Measurements from ENCODE around the gene BMF. TPM values are rescaled to one million over a fixed set of nuclear protein-coding genes. Genes with fewer than 3 reads are reported as not detected.

The BMF gene
- total RNA-seq, 1 donor from 2014 or later, result 153 TPM

DNA sequence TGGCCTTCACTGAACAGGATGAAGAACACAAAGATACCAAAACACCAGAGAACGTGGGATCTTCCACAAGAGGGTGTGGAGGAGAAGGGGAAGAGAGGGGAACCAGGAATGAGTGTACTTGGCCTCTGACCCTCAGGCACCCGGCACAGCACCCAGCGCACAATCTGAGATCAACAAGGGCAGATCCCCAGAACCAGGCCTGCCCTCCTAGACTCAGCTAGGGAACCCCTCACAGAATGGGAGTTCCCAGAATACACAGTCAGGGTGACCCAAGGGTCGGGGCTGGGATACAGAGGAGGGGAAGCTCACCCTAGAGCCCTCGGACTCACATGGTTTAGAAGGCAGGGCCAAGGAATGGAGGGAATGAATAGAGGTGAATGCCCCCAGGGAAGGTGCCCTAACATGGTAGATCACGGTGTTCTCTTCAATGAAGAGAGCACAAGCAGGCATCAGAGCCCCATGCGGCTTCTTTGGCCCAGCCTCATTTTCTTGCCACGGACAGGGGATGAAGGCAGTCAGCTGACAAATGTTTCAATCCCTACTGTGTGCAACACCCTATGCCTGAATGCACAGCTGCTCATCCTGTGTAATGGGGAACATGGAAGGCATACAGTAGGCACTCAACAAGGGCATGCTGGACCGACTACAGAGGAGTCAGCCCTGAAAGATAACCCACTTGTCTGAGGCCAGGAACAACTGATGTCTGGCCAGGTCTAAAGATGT lies 13.1 kb downstream of the BMF start:
- TF ChIP-seq, protein P1, sequence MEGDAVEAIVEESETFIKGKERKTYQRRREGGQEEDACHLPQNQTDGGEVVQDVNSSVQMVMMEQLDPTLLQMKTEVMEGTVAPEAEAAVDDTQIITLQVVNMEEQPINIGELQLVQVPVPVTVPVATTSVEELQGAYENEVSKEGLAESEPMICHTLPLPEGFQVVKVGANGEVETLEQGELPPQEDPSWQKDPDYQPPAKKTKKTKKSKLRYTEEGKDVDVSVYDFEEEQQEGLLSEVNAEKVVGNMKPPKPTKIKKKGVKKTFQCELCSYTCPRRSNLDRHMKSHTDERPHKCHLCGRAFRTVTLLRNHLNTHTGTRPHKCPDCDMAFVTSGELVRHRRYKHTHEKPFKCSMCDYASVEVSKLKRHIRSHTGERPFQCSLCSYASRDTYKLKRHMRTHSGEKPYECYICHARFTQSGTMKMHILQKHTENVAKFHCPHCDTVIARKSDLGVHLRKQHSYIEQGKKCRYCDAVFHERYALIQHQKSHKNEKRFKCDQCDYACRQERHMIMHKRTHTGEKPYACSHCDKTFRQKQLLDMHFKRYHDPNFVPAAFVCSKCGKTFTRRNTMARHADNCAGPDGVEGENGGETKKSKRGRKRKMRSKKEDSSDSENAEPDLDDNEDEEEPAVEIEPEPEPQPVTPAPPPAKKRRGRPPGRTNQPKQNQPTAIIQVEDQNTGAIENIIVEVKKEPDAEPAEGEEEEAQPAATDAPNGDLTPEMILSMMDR (IDR thresholded peaks at IDR 0.05; ENCODE audit: unreplicated experiment), result no peak
- Mint-ChIP-seq H3K36me3 (ENCODE audit: low read depth, unreplicated experiment) (peaks cover 46% of the 10 kb centered on the region), H3K27me3 (ENCODE audit: unreplicated experiment) (peaks cover 7% of the 10 kb centered on the region), H3K4me1 (ENCODE audit: unreplicated experiment) (peaks cover 90% of the 10 kb centered on the region), H3K9me3 (ENCODE audit: unreplicated experiment) (no peaks in the 10 kb centered on the region), H3K4me3 (ENCODE audit: unreplicated experiment) (peak overlapping the region; percentile 85), H3K27ac (ENCODE audit: unreplicated experiment) (peak overlapping the region; percentile 94)
- DNase-seq (ENCODE audit: low spot score), result no peak

DNA sequence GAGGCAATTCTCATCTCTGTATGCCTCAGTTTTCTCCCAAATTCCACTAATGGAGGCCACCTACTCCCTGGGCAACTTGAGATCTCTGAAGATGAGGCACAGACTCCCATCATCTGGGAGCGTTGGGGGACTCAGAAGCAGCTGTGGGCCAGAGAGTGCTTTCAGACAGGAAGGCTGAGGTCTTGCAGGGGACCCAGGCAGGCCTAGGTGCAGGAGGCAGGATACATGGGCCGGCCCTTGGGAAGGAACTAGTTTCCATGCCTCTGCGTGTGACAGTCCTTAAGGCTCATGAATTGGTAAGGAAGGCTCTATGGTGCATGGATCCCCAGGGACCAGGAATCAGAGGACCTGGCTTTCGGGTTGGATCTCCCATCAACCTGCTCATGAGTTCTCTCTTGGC lies 14.5 kb downstream of the BMF start:
- peaks cover 52% of the 10 kb centered on the region for H3K36me3 Mint-ChIP-seq (ENCODE audit: low read depth, unreplicated experiment)
- DNase-seq (ENCODE audit: low spot score), result no peak
- TF ChIP-seq, protein P1 (IDR thresholded peaks at IDR 0.05; ENCODE audit: unreplicated experiment), result no peak
- H3K27ac Mint-ChIP-seq (ENCODE audit: unreplicated experiment), result no peak overlapping the region
- no peak overlapping the region for H3K4me3 Mint-ChIP-seq (ENCODE audit: unreplicated experiment)
- H3K27me3 Mint-ChIP-seq (ENCODE audit: unreplicated experiment), result peaks cover 7% of the 10 kb centered on the region
- peaks cover 92% of the 10 kb centered on the region for H3K4me1 Mint-ChIP-seq (ENCODE audit: unreplicated experiment)
- H3K9me3 Mint-ChIP-seq (ENCODE audit: unreplicated experiment), result no peaks in the 10 kb centered on the region

DNA sequence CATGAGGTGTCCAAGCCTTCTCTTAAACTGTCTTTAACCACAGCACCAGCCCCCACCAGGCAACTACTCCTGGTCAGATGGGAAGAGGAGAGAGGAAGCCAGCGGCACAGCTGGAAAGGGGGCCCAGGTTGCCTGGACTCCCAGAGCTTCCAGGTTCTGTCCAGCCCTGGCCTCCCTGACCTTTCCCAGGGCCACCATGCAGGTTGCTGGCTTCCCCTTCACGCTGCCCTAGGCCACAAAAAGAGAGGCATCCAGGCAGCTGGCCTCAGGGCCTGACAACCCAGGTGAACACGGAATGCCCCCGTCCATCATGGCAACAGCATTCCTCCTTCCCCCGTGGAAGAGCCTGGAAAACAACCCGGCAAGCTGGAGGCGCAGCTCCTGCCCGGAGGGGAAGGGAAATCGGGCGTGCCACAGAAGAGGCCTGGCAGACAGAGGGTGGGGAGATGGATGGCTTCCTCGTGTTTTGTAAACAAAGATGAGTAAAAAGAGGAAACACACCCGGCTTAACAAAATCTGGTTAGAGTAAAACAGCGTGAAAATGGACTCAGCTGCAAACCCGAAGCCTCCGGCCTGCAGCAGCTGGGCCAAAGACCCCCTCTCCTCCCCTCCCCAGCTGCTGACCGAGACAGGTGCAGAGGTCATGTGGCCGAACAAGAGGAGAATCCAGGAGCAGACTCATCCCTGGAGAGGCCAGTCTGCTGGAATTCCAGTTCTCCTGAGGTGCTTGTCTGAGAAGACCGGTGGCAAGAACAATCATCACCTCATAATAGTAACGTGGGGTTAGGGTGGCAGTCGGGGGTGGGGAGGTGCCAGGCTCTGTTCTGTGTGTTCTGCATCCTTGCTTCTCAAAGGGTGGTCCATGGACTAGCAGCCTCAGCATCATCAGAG lies 15.5 kb downstream of the BMF start:
- TF ChIP-seq, protein P1 (IDR thresholded peaks at IDR 0.05; ENCODE audit: unreplicated experiment), result no peak
- Mint-ChIP-seq H3K9me3 (ENCODE audit: unreplicated experiment) (no peaks in the 10 kb centered on the region), H3K36me3 (ENCODE audit: low read depth, unreplicated experiment) (peaks cover 52% of the 10 kb centered on the region), H3K4me1 (ENCODE audit: unreplicated experiment) (peaks cover 88% of the 10 kb centered on the region), H3K4me3 (ENCODE audit: unreplicated experiment) (no peak overlapping the region), H3K27me3 (ENCODE audit: unreplicated experiment) (peaks cover 7% of the 10 kb centered on the region), H3K27ac (ENCODE audit: unreplicated experiment) (peak overlapping the region; percentile 48)
- no peak for DNase-seq (ENCODE audit: low spot score)

DNA sequence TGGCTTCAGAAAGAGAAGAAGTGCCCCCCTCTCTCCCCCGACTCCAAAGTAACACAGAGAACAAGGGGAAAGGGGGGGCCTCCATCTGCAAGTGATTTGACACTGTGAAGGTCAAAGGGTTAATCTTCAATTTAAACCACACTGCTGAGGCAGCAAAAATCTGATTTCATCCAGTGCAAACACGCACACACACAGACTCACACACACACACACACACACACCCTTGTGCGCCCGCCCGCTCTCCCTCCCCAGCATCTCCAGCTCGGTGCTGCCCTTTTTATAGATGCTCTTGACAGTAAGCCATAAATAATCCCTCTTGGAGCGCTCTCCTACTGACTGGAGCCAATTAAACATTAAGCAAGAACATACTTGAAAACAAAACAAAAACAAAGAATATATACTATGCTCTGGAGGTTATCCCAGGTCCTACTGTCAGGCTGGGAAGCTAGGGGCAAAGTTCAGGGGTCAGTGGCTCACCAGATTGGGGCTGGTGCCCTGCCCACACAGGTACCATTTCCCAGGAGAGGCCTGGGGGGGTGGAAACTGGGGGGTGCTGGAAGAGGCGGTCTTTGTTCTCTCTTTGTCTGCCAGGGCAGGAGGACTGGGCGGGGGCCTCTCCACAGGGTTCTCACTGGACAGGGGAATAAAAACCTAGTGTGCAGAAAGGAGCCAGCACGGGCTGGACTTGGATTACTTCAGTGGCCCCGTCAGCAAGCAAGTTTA lies 16.3 kb downstream of the BMF start:
- peak overlapping the region; percentile 58 for H3K4me3 Mint-ChIP-seq (ENCODE audit: unreplicated experiment)
- peaks cover 52% of the 10 kb centered on the region for H3K36me3 Mint-ChIP-seq (ENCODE audit: low read depth, unreplicated experiment)
- H3K9me3 Mint-ChIP-seq (ENCODE audit: unreplicated experiment), result no peaks in the 10 kb centered on the region
- peaks cover 7% of the 10 kb centered on the region for H3K27me3 Mint-ChIP-seq (ENCODE audit: unreplicated experiment)
- TF ChIP-seq, protein P1 (IDR thresholded peaks at IDR 0.05; ENCODE audit: unreplicated experiment), result no peak
- peaks cover 88% of the 10 kb centered on the region for H3K4me1 Mint-ChIP-seq (ENCODE audit: unreplicated experiment)
- peak overlapping the region; percentile 74 for H3K27ac Mint-ChIP-seq (ENCODE audit: unreplicated experiment)
- no peak for DNase-seq (ENCODE audit: low spot score)

Data from endothelial cell (in vitro differentiated cells).